Muscle of arm (tissue), 12 donors: ENCODE results near the gene ZFYVE28. TPM values are rescaled to one million over a fixed set of nuclear protein-coding genes. Genes with fewer than 3 reads are reported as not detected.

Experiments
- DNase-seq: peaks from one replicate; pipeline ENCODE4 v3.0.0-alpha.2; 2013
- polyA plus RNA-seq, 12 donors: library from polyadenylated mRNA; unstranded; fragments of 120-200 nt; gene quantifications; one replicate each; pipeline ENCODE4 v1.2.1, GENCODE V29; 2013; ENCODE audit not compliant: insufficient read length in 12 of 12

ZFYVE28 gene
- polyA plus RNA-seq, 12 donors, result 0.89 to 5.0 (median 2.1) TPM; not detected in 2

DNA sequence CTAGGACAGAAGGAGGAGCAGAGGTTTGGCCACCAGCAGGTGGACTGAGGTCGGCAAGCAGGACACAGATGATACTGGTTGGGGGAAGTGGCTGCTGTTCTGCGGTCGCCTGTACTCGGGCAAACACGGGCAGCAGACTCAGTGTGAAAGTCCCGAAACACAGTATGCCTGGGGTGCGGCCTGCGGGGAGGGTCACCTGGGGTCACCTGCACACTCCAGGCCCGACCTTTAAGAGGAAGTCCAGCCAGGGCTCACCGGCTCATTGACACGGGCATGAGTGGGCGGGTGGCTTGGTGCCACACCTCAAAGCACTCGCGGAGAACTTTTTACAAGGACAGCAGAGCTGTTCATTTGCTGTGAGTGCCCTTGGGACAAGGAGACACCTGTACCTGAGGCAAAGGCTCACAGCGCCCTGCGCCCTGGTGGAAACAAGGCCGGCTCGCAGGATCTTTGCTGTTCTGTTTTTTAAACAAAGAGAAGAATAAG lies 85.0 kb downstream of the ZFYVE28 start:
- DNase-seq, result no peak

DNA sequence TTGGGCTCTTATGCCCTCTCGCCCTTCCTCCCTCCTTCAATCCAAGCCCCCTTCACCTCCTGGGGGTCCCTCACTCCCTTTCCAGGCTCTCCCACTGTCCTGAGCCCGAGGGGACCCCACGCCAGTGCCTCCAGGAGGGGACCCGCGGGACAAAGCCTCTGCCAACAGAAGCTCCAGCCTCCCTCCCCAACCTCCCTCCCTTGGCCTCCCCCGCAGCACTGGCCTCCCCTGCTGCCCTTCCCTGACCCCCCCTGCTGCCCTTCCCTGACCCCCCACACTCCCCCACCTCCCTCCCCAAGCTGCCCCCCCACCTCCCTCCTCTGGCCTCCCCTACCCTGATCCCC lies 85.5 kb downstream of the ZFYVE28 start:
- DNase-seq, result no peak

DNA sequence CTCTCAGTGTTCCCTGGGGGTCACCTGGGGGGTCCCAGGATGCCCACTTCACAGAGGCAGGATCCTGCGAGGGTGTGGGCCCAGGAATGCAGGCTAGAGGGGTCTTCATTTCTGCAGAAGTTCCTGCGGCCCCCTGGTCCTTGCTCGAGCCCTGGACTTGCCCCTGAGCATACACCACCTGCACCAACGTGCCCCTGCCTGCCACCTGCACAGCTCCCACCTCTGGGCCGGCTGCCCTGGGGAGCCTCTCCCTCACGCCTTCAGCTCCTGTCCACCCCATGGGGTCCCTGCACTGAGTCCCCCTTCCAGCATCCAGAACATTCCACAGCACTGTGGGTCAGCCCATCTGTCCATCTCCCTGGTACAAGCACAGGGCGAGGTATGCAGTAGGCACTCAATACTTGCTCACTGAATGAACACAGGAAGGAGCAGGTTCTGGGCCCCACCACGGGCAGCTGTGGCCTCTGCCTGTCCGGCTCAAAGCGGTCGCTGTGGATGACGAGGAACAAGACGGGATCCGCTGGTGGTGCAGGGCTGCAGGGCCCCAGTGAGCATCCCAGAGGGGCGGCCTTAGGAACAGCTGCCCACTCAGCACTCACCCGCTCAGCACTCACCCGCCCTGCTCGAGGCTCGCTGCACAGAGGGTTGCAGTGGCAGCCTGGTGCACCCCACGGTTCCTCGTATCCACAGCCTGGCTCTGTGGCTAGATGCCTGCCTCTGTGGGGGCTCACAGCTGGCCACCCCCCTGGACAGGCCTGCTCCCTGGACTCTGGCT lies 86.1 kb downstream of the ZFYVE28 start:
- no peak for DNase-seq

DNA sequence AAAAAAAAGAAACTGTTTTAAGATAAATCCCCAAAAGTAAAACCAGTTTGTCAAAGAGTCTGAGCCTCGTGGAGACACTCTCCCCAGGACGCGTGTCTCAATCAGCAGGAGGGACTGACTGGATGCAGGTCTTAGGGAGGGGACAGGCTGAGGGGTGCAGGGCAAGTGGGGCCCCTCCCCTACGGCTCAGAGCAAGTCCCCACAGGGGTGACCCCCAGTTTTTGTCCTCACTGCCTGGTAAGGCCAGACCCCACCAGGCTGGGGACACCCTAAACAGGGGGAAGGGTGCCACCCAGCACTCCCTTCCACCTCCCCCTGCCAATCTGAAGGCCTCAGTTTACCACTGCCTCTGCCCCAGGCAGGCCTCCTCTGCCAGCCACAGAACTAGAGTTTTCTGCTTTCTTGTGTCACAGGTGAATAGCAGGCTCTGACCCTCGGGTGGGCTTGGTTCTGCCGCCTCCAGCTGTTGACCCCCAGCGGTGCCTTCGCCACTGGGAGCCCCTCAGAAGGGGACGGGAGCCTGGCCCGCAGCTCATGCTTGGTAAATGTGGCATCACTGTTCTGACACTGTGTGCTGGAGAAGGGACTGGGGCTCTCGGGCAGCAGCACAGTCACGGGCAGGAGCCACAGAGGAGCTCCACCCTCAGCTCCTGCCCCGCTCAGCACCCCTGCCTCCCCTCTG lies 86.8 kb downstream of the ZFYVE28 start:
- no peak for DNase-seq

DNA sequence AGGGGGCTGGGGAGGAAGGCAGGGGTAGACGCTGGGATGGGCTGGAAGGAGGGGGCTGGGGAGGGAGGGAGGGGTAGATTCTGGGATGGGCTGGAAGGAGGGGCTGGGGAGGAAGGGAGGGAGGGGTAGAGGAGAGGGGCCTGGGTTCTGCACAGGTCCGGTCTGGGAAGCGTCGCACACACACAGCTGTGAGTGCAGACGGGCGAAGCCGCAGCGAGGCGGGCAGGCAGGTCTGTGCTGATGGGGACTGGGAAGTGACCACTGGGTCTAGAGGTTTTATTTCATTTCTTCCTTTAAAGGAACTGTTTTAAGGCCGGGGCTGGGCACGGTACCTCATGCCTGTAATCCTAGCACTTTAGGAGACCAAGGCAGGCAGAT lies 87.4 kb downstream of the ZFYVE28 start:
- DNase-seq, result no peak

DNA sequence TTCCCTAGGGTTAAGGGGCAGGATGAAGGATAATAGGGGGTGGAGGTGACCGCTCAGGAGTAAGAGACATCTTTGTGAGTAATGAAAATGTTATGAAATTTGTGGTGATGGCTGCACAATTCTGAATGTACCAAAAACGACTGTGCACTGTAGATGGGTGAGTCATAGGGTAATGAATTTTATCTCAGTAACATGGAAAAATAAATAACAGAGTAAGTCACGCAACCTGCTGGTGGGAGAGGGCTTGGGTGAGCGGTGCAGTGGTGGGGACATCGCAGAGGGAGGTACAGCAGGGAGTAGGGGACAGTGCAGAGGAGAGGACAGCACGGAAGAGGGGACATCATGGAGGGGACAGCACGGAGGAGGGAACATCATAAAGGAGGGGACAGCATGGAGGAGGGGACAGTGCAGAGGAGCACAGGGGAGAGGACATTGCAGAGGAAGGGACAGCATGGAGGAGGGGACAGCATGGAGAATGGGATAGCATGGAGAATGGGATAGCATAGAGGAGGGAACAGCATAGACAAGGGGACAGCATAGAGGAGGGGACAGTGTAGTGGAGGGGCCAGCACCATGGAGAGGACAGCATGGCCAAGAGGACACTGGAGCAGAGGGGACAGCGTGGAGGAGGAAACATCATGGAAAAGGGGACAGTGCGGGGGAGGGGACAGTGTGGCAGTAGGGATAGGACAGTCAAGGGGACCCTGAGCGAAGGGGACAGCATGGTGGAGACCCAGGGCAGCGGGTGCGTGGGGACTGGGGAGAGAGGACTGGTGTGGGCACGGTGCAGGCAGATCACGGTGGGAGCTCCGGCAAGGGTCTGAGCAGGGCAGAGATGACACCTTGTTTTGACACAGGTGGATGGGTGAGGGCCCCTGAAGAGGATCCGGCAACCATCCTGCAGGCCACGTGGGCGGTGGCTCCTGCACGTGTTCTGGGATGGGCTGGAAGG lies 88.1 kb downstream of the ZFYVE28 start:
- no peak for DNase-seq

DNA sequence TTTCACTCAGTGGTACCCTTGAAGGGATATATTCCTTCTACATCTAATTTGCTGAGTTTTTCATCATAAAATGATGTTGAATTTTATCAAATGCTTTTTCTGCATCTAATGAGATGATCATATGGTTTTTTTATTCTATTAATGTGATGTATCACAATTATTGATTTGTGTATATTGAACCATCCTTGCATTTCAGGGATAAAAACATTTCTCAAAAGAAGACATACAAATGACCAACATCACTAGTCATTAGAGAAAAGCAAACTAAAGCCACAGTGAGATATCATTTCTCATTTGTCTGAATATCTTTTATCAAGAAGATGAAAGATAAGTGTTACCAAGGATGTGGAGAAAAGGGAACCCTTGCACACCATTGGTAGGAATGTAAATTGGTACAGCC lies 90.9 kb downstream of the ZFYVE28 start:
- DNase-seq, result no peak

DNA sequence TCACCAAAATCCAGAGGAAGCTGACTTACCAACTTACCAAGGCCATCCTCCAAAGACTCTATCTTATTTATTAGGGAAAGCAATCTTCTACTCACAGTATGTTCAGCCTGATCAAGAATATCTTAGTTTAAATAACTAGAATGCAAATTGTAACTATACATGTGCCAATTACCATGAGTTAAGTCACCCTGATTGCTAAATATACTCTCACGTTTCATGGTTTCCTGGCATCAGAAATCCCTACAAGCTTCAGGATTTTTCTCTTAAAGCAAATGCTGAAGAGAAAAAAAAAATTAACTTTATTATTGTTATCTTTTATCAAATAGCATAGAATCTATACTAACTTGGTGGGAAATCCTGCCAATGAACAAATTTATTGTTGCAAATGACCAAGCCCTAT lies 93.6 kb downstream of the ZFYVE28 start:
- no peak for DNase-seq

DNA sequence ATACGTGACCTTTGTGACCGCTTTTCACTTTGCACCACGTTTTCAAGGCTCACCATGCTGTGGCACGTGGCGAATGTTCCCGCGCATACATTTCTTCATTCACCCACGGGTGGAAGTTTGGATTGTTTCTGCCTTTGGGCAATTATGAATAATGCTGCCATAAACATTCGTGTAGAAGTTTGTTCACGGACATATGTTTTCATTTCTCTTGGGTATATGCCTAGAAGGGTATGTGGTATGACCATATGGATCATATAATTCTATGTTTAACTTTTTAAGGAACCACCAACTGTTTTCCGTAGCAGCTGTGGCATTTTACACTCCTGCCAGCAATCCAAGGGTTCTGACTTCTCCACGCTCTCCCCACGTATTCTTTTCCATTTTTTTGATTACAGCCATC lies 95.6 kb downstream of the ZFYVE28 start:
- DNase-seq, result no peak

DNA sequence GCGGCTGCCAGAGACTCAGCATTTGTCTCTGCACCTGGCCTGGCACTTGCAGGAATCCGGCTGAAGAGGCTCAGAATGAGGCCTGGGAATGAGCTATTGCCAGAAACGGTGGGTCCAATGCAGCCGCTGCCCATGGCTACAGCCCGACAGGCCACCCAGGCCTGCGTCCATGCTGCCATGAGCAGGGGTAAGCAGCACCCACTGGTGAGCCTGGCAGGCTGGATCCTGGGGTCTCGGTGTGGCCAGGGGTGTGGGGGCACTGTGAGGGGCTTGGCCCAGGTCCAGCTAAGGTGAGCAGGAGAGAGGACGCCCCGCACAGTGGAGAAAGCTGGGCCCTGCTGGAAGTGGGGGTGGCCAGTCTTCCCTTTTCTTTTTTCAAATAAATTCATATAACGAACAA lies 96.2 kb downstream of the ZFYVE28 start:
- no peak for DNase-seq

DNA sequence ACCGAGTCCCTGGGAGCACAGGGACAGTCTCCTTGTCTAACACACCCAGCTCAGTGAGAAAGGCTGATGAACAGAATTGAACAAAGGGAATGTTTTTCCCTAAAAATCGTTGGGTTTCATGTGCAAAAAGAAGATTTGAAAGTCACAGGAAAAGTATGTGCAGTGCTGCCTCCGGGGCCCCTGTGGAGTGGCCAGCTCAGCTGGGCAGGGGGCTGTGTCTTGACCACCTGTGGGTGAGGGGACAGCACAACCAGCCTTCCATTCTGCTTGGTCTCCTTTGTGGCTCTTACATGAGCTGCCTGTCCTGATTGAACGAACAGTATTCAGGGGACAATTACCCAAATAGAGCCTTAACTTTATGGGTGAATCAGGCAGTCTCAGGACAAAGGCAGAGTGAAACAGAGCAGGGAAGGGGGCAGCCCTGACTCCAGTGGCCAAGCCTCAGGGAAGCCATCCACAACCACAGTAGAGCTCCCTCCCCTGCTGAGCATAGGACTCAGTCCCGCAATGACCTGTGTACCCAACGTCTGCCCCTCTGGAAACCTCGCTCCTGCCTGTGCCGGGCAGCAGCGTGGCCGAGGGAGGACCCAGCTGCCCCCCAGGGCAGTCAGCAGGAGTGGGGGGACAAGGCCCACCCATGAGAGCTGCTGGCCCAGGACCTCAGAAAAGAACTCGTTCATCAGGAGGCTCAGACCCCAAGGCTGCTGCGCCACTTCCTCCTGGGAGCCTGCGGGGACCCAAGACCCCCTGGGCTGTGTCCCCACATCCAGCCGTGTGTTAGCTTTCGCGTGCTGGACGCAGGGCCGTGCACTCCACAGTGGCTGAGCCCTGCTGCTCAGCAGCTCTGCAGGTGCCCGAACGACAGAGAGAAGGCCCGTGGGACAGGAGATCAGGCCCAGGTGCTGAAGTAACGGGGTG lies 96.9 kb downstream of the ZFYVE28 start:
- no peak for DNase-seq

DNA sequence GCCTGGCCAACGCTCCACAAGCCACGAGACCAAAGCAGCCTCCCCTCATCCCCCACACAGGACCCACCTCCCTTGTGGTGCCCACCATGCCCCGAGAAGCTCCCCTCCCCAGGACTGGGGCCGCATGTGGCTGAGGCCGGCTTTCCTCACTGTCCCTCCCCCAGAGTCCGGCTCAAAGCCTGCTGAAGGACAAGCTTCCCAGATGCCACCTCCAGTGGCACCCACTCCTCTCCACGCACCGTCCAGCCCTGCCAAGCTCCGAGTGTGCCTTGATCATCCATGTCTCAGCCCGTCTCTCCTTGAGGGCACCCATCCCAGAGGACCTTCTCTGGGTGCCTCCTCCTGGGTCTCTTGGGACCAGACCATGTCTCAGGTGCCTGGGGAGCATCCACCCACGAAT lies 97.7 kb downstream of the ZFYVE28 start:
- DNase-seq, result no peak

DNA sequence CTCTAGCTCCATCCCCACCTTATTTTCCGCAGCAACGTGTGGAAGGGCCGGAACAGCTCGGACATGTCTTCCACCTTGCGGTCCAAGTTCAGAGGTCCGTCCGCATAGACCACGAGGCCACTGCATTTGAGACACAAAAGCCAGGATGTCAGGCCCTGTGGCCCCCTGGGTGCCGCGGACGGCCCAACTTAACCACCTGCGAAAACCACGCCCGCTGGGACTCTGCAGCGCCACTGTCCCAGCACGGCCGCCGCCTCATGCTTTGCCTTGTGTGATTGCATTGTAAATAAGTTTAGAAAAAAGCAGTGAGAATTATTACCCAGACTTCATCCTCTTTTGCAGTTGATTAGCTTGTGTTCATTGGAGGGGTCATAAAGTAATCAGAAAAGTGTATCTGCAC lies 98.3 kb downstream of the ZFYVE28 start:
- DNase-seq, result no peak

DNA sequence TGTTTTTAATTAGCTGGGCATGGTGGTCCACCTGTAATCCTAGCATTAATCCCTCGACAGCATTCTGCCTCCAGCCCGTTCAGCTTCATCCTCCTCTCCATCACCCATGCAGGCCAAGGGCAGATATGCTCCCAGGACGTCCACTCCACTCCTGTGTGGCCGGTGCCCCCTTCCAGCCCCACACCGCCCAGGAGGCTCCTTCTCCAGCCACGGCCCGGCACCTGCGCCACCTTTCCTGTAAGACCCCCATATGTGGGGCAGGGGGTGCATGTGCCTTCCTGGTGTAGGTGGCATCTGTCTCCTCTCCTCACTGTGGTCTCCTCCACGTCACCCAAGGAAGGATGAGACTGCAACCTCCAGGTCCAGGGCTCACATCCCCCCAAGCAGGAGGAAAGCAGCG lies 99.6 kb downstream of the ZFYVE28 start:
- no peak for DNase-seq

DNA sequence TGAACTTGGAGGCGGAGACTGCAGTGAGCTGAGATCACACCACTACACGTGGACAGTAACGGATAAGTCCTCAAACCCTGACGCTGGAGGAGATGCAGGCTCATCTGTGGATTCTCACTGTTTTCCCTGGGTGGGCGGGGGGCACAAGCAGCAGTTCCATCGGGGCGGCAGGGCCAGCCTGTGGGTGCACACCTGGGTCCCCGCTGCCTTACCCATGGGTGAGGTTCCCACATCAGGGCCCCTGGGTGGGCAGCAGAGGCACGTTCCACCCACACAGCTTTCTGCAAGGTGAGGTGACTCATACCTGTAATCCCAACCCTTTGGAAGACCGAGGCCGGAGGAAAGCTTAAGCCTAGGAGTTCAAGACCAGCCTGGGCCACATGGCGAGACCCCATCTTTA lies 100.0 kb downstream of the ZFYVE28 start:
- no peak for DNase-seq

DNA sequence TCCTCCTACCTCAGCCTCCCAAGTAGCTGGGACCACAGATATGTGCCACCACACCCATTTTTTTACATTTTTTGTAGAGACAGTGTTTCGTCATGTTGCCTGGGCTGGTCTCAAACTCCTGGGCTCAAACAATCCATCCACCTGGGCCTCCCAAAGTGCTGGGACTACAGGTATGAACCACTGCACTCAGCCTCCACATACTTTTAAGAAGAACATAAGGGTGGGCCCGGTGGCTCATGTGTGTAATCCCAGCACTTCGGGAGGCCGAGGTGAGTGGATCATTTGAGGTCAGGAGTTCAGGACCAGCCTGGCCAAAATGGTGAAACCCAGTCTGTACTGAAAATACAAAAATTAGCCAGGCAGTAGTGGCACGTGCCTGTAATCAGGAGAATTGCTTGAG lies 105.1 kb downstream of the ZFYVE28 start:
- no peak for DNase-seq

DNA sequence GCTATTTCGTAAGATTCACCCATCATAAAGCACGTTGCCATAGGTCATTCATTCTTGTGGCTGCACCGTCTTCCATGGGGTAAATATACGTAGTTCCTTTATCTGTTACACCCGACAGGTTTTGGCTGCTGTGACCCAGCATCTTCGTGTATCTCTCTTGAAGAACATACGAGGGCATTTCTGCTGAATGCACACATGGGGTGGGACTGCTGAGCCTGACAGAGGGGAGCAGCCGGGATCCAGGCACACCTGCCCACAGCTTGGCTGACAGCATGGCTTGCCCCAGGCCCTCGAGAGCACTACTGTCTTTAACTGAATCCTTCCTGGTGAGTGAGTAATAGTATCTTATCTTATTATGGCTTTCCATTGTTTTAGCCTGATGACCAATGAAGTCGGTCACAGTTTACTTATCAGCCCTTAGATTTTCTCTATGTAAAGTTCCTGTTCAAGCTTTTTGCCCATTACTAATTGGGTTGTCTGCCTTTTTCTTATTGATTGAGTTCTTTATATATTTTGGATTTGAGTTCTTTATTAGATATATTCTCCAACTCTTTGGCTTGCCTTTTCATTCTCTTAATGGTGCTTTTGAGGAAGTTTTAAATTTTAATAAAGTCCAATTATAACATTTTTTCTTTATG lies 111.6 kb downstream of the ZFYVE28 start:
- no peak for DNase-seq

DNA sequence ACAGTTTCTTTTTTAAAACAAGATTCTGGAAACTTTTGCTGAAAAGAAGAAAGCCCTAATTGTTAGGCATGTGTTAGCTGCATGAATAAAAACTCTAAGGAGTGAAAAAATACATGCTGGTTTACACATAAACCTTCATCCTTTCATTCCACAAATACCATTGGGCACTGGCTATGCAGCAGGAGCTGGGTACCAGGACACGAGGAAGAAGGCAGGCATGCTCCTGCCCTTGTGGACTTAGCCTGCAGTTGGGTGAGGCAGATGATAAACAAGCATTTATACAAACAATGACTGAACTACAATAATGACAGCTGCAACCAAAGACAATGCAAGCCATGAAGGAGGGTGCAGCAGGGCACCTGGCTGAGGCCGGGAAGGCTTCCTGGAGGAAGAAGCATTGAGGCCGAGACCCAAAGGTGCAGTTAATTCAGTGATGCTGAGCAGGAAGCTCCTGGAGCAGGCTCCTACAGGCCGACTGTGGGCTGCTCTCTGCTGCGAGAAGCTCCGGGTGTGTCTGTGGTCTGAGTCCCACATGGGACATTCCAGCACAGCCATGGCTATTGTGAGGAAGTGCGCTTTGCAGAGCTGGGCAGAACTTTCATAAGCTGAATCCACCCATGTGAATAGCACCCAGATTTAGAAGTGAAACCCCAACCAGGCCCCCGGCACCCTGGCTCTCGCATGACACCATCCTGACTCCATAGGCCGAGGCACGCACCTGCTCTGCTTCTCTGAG lies 112.5 kb downstream of the ZFYVE28 start:
- DNase-seq, result no peak

DNA sequence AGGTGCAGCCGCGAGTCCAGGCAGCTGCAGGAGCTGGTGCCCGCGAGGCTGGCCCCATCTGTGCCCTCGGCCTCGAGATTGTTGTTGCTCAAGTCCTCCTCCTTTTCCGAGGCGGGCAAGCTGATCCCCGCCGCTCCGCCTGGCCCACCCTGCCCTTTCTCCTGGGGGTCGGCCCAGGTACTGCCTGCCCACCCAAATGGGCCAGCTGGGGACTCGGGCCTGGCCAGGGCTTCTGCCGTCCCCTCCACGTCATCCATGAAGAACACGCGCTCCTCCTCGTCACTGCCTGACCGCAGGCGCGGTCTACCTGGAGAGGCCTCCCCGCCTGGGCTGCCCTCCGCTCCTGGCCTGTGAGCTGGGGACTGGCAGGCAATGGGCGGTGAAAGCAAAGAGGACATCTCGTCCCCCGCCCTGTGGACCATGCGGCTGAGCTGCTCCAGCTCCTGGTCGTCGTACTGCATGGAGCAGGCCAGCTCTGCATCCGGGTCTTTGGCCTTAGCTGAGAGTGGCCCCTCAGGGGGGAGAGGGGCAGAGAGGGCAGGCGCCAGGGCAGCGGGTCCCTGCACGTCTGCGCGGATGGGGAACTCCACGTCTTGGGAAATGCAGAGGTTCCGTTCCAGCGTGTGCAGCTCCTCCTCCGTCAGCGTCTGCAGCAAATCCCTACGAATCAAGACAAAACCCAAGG lies 113.4 kb downstream of the ZFYVE28 start:
- DNase-seq, result no peak
